RWPE2 (cell line): ENCODE results near the gene OSGIN1.

Source experiments
- ATAC-seq: fragments of 200-7000 bp; cut with Tn5 transposase; 3 replicates; pipeline ENCODE4 v1.9.1; 2021; ENCODE audit warnings: low read depth
- DNase-seq: peaks from one replicate; pipeline ENCODE4 v3.0.0-alpha.2; 2020; ENCODE audit warnings: low spot score
- H3K27ac ChIP-seq: fragments of 450-650 bp; 2 replicates; pipeline ENCODE4 v1.5.1; 2017; ENCODE audit warnings: mild to moderate bottlenecking; ENCODE audit not compliant: poor library complexity, severe bottlenecking
- H3K27me3 ChIP-seq: fragments of 250-450 bp; sonication (Bioruptor Pico); 2 replicates; pipeline ENCODE4 v1.5.1; 2021; ENCODE audit warnings: mild to moderate bottlenecking, moderate library complexity; ENCODE audit not compliant: insufficient read depth, poor library complexity, severe bottlenecking
- H3K36me3 ChIP-seq: fragments of 250-450 bp; sonication (Bioruptor Pico); 2 replicates; pipeline ENCODE4 v1.5.1; 2020; ENCODE audit warnings: low read depth, mild to moderate bottlenecking, moderate library complexity
- H3K4me1 ChIP-seq: fragments of 250-450 bp; sonication (Bioruptor Pico); 2 replicates; pipeline ENCODE4 v1.5.1; 2021; ENCODE audit warnings: mild to moderate bottlenecking, moderate library complexity; ENCODE audit not compliant: insufficient read depth, poor library complexity, severe bottlenecking
- H3K4me3 ChIP-seq: fragments of 250-450 bp; sonication (Bioruptor Pico); 2 replicates; pipeline ENCODE4 v1.5.1; 2021; ENCODE audit warnings: mild to moderate bottlenecking, moderate library complexity; ENCODE audit not compliant: severe bottlenecking
- H3K9me3 ChIP-seq: fragments of 250-450 bp; sonication (Bioruptor Pico); 2 replicates; pipeline ENCODE4 v1.5.1; 2021; ENCODE audit warnings: mild to moderate bottlenecking, moderate library complexity; ENCODE audit not compliant: severe bottlenecking
- TF ChIP-seq, protein P1 (sequence below): fragments of 450-650 bp; IDR thresholded peaks from one replicate; pipeline ENCODE4 v1.5.1; 2017; ENCODE audit warnings: mild to moderate bottlenecking, moderate library complexity; ENCODE audit not compliant: poor library complexity, severe bottlenecking

OSGIN1 gene

GRCh38 chr16:83914091-83914710 is 38.8 kb upstream of the OSGIN1 start:
- H3K4me3 ChIP-seq, result no peak overlapping the region
- H3K27me3 ChIP-seq, result no peaks in the 10 kb centered on the region
- H3K9me3 ChIP-seq, result no peaks in the 10 kb centered on the region
- no peaks in the 10 kb centered on the region for H3K36me3 ChIP-seq
- TF ChIP-seq, protein P1, sequence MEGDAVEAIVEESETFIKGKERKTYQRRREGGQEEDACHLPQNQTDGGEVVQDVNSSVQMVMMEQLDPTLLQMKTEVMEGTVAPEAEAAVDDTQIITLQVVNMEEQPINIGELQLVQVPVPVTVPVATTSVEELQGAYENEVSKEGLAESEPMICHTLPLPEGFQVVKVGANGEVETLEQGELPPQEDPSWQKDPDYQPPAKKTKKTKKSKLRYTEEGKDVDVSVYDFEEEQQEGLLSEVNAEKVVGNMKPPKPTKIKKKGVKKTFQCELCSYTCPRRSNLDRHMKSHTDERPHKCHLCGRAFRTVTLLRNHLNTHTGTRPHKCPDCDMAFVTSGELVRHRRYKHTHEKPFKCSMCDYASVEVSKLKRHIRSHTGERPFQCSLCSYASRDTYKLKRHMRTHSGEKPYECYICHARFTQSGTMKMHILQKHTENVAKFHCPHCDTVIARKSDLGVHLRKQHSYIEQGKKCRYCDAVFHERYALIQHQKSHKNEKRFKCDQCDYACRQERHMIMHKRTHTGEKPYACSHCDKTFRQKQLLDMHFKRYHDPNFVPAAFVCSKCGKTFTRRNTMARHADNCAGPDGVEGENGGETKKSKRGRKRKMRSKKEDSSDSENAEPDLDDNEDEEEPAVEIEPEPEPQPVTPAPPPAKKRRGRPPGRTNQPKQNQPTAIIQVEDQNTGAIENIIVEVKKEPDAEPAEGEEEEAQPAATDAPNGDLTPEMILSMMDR, result no peak
- DNase-seq (no peak), ATAC-seq (no peak)
- H3K27ac ChIP-seq, result no peak overlapping the region
- no peaks in the 10 kb centered on the region for H3K4me1 ChIP-seq

DNA sequence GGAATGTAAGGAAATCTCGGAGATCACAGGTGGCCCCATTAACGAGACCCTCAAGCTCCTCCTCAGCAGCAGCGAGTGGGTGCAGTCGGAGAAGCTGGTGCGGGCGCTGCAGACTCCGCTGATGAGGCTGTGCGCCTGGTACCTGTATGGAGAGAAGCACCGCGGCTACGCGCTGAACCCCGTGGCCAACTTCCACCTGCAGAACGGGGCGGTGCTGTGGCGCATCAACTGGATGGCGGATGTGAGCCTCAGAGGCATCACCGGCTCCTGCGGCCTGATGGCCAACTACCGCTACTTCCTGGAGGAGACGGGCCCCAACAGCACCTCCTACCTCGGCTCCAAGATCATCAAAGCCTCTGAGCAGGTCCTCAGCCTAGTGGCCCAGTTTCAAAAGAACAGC is 38.0 kb upstream of the OSGIN1 start:
- TF ChIP-seq, protein P1, result no peak
- no peaks in the 10 kb centered on the region for H3K9me3 ChIP-seq
- ATAC-seq, result no peak
- H3K27me3 ChIP-seq, result no peaks in the 10 kb centered on the region
- no peak overlapping the region for H3K4me3 ChIP-seq
- DNase-seq, result no peak
- H3K36me3 ChIP-seq, result no peaks in the 10 kb centered on the region
- H3K4me1 ChIP-seq, result no peaks in the 10 kb centered on the region
- no peak overlapping the region for H3K27ac ChIP-seq

GRCh38 chr16:83915491-83915890 is 37.5 kb upstream of the OSGIN1 start:
- H3K4me3 ChIP-seq, result no peak overlapping the region
- no peaks in the 10 kb centered on the region for H3K4me1 ChIP-seq
- ATAC-seq (no peak), DNase-seq (no peak)
- TF ChIP-seq, protein P1, result no peak
- no peaks in the 10 kb centered on the region for H3K9me3 ChIP-seq
- H3K27me3 ChIP-seq, result no peaks in the 10 kb centered on the region
- no peaks in the 10 kb centered on the region for H3K36me3 ChIP-seq
- no peak overlapping the region for H3K27ac ChIP-seq

- no peak overlapping the region for H3K27ac ChIP-seq
- no peak overlapping the region for H3K4me3 ChIP-seq
- no peaks in the 10 kb centered on the region for H3K4me1 ChIP-seq
- TF ChIP-seq, protein P1, result no peak
- ATAC-seq, result no peak
- no peak for DNase-seq
- H3K9me3 ChIP-seq, result no peaks in the 10 kb centered on the region
- H3K27me3 ChIP-seq, result no peaks in the 10 kb centered on the region
- no peaks in the 10 kb centered on the region for H3K36me3 ChIP-seq
Measured at GRCh38 chr16:83917152-83918120, 35.6 kb upstream of the OSGIN1 start.
